Endothelial cell of umbilical vein (primary cell): ENCODE results near the gene DEFB113. TPM values are rescaled to one million over a fixed set of nuclear protein-coding genes. Genes with fewer than 3 reads are reported as not detected.

Experiments
- BruUV-seq: library from RNA; stranded (reverse); fragments of 400-500 nt; replicated peaks from 2 replicates; lab custom pipeline; 2021; lab: Mats Ljungman, UMichigan
- CTCF ChIA-PET: fragments of 300-600, 350-600 bp; sonication (Branson Sonifier 250); formaldehyde crosslinking; loops from one replicate; lab custom pipeline; 2021; ENCODE audit warnings: antibody characterized with exemption, inconsistent platforms; lab: Charles Lee
- POLR2A ChIA-PET: fragments of 300-600, 350-600 bp; sonication (Branson Sonifier 250); formaldehyde crosslinking; loops from one replicate; lab custom pipeline; 2021; ENCODE audit warnings: antibody characterized with exemption, inconsistent platforms; lab: Charles Lee
- DNase-seq: peaks from one replicate; pipeline ENCODE4 v3.0.0-alpha.2; 2011; ENCODE audit warnings: low read depth, low spot score
- FAIRE-seq: peaks from 2 replicates; lab custom pipeline; 2011; peaks lifted over from hg19 to GRCh38; lab: Jason Lieb, UNC
- H2AFZ ChIP-seq: 2 replicates; pipeline ENCODE4 v1.6.0; 2012; ENCODE audit warnings: low read depth, low read length, control low read depth, inconsistent platforms
- H3K27ac ChIP-seq: 2 replicates; pipeline ENCODE4 v1.5.1; 2011; ENCODE audit warnings: low read depth, mild to moderate bottlenecking, control low read depth, low read length, moderate library complexity; ENCODE audit not compliant: insufficient read depth
- H3K27me3 ChIP-seq, 2 experiments: 2 replicates each; pipeline versions ENCODE4 v1.6.0 to v1.6.1; 2011; ENCODE audit warnings: low read length in 2 of 2, mixed read lengths in 1 of 2; ENCODE audit not compliant: control insufficient read depth in 2 of 2, insufficient read depth in 2 of 2
- H3K36me3 ChIP-seq, 2 experiments: 2 replicates in 1 of 2; 3 replicates in 1 of 2; pipeline ENCODE4 v1.5.1; 2011; ENCODE audit warnings: low read length in 2 of 2, mild to moderate bottlenecking in 1 of 2, moderate library complexity in 1 of 2; ENCODE audit not compliant: control insufficient read depth in 2 of 2, insufficient read depth in 2 of 2; ENCODE audit errors: extremely low read depth in 1 of 2
- H3K4me1 ChIP-seq: 3 replicates; pipeline ENCODE4 v1.5.1; 2011; ENCODE audit warnings: mild to moderate bottlenecking, low read length; ENCODE audit not compliant: control insufficient read depth, insufficient read depth; ENCODE audit errors: extremely low read depth
- H3K4me2 ChIP-seq: 2 replicates; pipeline ENCODE4 v1.6.1; 2011; ENCODE audit warnings: low read length, control low read depth, mixed read lengths; ENCODE audit not compliant: insufficient read depth
- H3K4me3 ChIP-seq, 3 experiments: fragments of 200-600 bp in 1 of 3; sonication (generic), shearing (Covaris generic) in 1 of 3; replicated peaks in 1 of 3; 2 replicates each; pipeline ENCODE4 v1.5.1; 2011 to 2016; ENCODE audit warnings: control low read depth in 3 of 3, low read length in 3 of 3, mild to moderate bottlenecking in 2 of 3, inconsistent platforms in 1 of 3, low read depth in 1 of 3, moderate library complexity in 1 of 3; ENCODE audit not compliant: insufficient read depth in 1 of 3
- H3K79me2 ChIP-seq: 2 replicates; pipeline ENCODE4 v1.6.0; 2012; ENCODE audit warnings: low read length, inconsistent platforms; ENCODE audit not compliant: control insufficient read depth, insufficient read depth
- H3K9ac ChIP-seq: replicated peaks from 2 replicates; pipeline ENCODE3; 2011; ENCODE audit warnings: low read length, control low read depth; ENCODE audit not compliant: insufficient read depth; ENCODE audit errors: extremely low read depth
- H3K9me1 ChIP-seq: replicated peaks from 3 replicates; pipeline ENCODE4 v1.6.0; 2011; ENCODE audit warnings: mild to moderate bottlenecking, low read length; ENCODE audit not compliant: control insufficient read depth, insufficient read depth; ENCODE audit errors: extremely low read depth
- H3K9me3 ChIP-seq: replicated peaks from 2 replicates; pipeline ENCODE4 v1.5.1; 2012; ENCODE audit warnings: low read length, inconsistent platforms; ENCODE audit not compliant: control insufficient read depth, insufficient read depth
- H4K20me1 ChIP-seq: replicated peaks from 2 replicates; pipeline ENCODE3; 2011; ENCODE audit warnings: mild to moderate bottlenecking, low read length; ENCODE audit not compliant: control insufficient read depth, insufficient read depth; ENCODE audit errors: extremely low read depth
- CTCF ChIP-seq, 2 donors: IDR thresholded peaks; 1 replicate in 1 of 2; 2 replicates in 1 of 2; pipeline ENCODE4 v1.5.1; 2011; ENCODE audit warnings: low read length in 2 of 2, mild to moderate bottlenecking in 2 of 2, moderate library complexity in 2 of 2, control low read depth in 1 of 2, inconsistent platforms in 1 of 2, low read depth in 1 of 2; ENCODE audit not compliant: insufficient read depth in 1 of 2; ENCODE audit errors: extremely low read depth in 1 of 2
- EZH2 ChIP-seq: IDR thresholded peaks from 2 replicates; pipeline ENCODE4 v1.6.1; 2012; ENCODE audit warnings: borderline replicate concordance, low read depth, mild to moderate bottlenecking, moderate library complexity, low read length, inconsistent platforms; ENCODE audit not compliant: severe bottlenecking
- FOS ChIP-seq: IDR thresholded peaks from 2 replicates; pipeline ENCODE4 v1.6.1; 2011; ENCODE audit warnings: mild to moderate bottlenecking, low read length, moderate library complexity, borderline replicate concordance; ENCODE audit not compliant: insufficient read depth
- GATA2 ChIP-seq: IDR thresholded peaks from 2 replicates; pipeline ENCODE4 v1.7.0; 2011; ENCODE audit warnings: low read depth, mild to moderate bottlenecking, moderate library complexity, mixed read lengths, low read length; ENCODE audit not compliant: insufficient read length, insufficient read depth
- JUN ChIP-seq: IDR thresholded peaks from 2 replicates; pipeline ENCODE4 v1.6.1; 2011; ENCODE audit warnings: borderline replicate concordance, low read depth; ENCODE audit not compliant: insufficient read length, insufficient read depth
- MAX ChIP-seq: IDR thresholded peaks from 2 replicates; pipeline ENCODE4 v1.6.1; 2011; ENCODE audit not compliant: insufficient read depth, insufficient read length
- MYC ChIP-seq: IDR thresholded peaks from one replicate; pipeline ENCODE4 v1.6.1; 2011; ENCODE audit warnings: mild to moderate bottlenecking, low read depth, low read length
- POLR2A ChIP-seq: IDR thresholded peaks from 2 replicates; pipeline ENCODE4 v1.6.1; 2012; ENCODE audit warnings: low read depth, mild to moderate bottlenecking, control low read depth, low read length
- POLR2AphosphoS5 ChIP-seq: IDR thresholded peaks from 2 replicates; pipeline ENCODE4 v1.6.1; 2012; ENCODE audit warnings: low read depth, mild to moderate bottlenecking, control low read depth, low read length, moderate library complexity; ENCODE audit not compliant: insufficient read depth
- dilution Hi-C: fragments of 300-500 bp; cut with MboI; formaldehyde crosslinking; loops from one replicate; pipeline ENCODE4 v1.15.0; 2019; ENCODE audit warnings: low sequenced_read_pairs; ENCODE audit not compliant: extremely low pct_ligation_motif_present
- intact Hi-C: fragments of 100-400 bp; cut with micrococcal nuclease; formaldehyde crosslinking; loops from one replicate; pipeline ENCODE4 v1.10.0; 2022
- polyA plus RNA-seq, 4 experiments: library from polyadenylated mRNA; depleted of rRNA in 3 of 4; stranded (reverse) in 3 of 4; unstranded in 1 of 4; fragments of >200 nt; gene quantifications; 2 replicates each; pipeline versions ENCODE4 v1.2.1 to v1.2.3, GENCODE V29; 2011 to 2012; ENCODE audit warnings: missing spikeins in 1 of 4
- total RNA-seq: library from RNA; stranded (reverse); gene quantifications from 2 replicates; pipeline ENCODE4 v1.2.3, GENCODE V29; 2021

DEFB113 gene
- total and polyA plus RNA-seq, 2 donors (not counting 3 experiments of a cell fraction or from before 2014, with no cell fraction given) = not detected

GRCh38 chr6:49978332-49979226 lies 9.2 kb upstream of the DEFB113 start:
- BruUV-seq = no TSS peak
- intact Hi-C loops = no loop called here
- Histone ChIP-seq H3K4me3 (no peak overlapping the region), H3K27me3 (no peaks in the 10 kb centered on the region), H3K9me3 (no peaks in the 10 kb centered on the region), H3K9ac (no peak overlapping the region), H3K9me1 (no peaks in the 10 kb centered on the region), H2AFZ (no peak overlapping the region), H3K27ac (no peak overlapping the region), H4K20me1 (no peaks in the 10 kb centered on the region), H3K79me2 (no peaks in the 10 kb centered on the region), H3K4me1 (no peaks in the 10 kb centered on the region), H3K36me3 (no peaks in the 10 kb centered on the region), H3K4me2 (no peak overlapping the region)
- POLR2A ChIA-PET = no interaction called here
- DNase-seq (no peak), FAIRE-seq (no peak)
- TF ChIP-seq EZH2 (no peak), GATA2 (no peak), CTCF (IDR thresholded peaks at IDR 0.05; ENCODE audit: extremely low read depth in 1 of 2, insufficient read depth in 1 of 2, low read depth in 1 of 2, low read length in 2 of 2) (no peak), POLR2A (no peak), FOS (no peak), MYC (no peak), JUN (no peak), MAX (no peak), POLR2AphosphoS5 (no peak)
- CTCF ChIA-PET = no interaction called here
- dilution Hi-C loops = no loop called here
